Stimulated activated naive B cell treated with anti-CD40 and anti-IgM and Interleukin-4, amounts not matched to agents 10 μg/mL and 1 μg/mL and 100 μg/mL, for 72 hours (primary cell): ENCODE data around the gene RANBP1.

ENCODE experiments used
- ATAC-seq, 2 donors: fragments of 150-1000 bp; cut with Tn5 transposase; replicated peaks; 2 replicates each; pipeline ENCODE4 v1.10.0; 2021; ENCODE audit warnings: moderate library complexity in 1 of 2
- DNase-seq: peaks from one replicate; pipeline ENCODE4 v3.0.0; 2021
- H3K27ac Mint-ChIP-seq: one replicate; pipeline ENCODE4 v1.8.0; 2022; ENCODE audit warnings: mild to moderate bottlenecking, mixed read lengths
- H3K27me3 Mint-ChIP-seq, 2 donors: one replicate each; pipeline ENCODE4 v1.8.0; 2022; ENCODE audit warnings: mixed read lengths in 2 of 2
- H3K36me3 Mint-ChIP-seq, 2 donors: one replicate each; pipeline ENCODE4 v1.8.0; 2022; ENCODE audit warnings: mixed read lengths in 2 of 2, mild to moderate bottlenecking in 1 of 2
- H3K4me1 Mint-ChIP-seq, 2 donors: one replicate each; pipeline ENCODE4 v1.8.0; 2022; ENCODE audit warnings: mixed read lengths in 2 of 2, mild to moderate bottlenecking in 1 of 2
- H3K4me3 Mint-ChIP-seq, 2 donors: one replicate each; pipeline ENCODE4 v1.8.0; 2022; ENCODE audit warnings: mild to moderate bottlenecking in 2 of 2, mixed read lengths in 2 of 2, moderate library complexity in 1 of 2
- H3K9me3 Mint-ChIP-seq, 2 donors: one replicate each; pipeline ENCODE4 v1.8.0; 2022; ENCODE audit warnings: mixed read lengths in 2 of 2, mild to moderate bottlenecking in 1 of 2

The RANBP1 gene

DNA sequence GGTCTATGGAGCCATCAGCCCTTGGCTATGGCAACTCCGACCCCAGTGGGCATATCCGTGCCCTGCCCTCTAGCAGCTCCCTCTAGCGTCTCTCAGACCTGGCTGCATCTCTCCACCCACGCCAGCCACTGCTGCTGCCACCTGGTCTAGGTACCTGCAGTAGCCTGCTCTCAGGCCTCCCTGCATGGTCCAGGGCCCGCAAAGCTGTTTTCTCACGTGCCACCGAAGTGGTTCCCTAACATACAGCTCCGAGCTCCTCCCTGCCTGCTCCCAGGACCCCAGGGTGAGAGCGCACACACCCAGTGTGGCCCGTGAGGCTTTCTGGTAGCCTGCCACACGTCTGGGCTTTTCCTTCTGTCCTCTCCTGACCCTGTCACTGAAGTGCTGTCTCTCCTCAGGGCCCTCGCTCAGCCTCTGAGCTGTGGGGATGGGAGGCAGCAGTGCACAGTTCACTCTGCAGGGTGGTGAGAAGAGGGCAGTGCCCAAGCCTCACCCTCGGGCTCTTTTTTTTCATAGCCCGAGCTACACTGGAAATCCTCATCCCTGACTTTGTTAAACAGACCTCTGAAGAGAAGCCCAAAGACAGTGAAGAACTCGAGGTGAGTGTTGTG is 21.6 kb upstream of the RANBP1 start:
- Mint-ChIP-seq H3K27me3 (no peaks in the 10 kb centered on the region), H3K4me3 (no peak overlapping the region), H3K9me3 (peaks cover 2 to 4% of the 10 kb centered on the region in 2 donors), H3K36me3 (peaks cover 59 to 80% of the 10 kb centered on the region in 2 donors), H3K4me1 (no peaks in the 10 kb centered on the region), H3K27ac (no peak overlapping the region)
- ATAC-seq (no peak), DNase-seq (no peak)

DNA sequence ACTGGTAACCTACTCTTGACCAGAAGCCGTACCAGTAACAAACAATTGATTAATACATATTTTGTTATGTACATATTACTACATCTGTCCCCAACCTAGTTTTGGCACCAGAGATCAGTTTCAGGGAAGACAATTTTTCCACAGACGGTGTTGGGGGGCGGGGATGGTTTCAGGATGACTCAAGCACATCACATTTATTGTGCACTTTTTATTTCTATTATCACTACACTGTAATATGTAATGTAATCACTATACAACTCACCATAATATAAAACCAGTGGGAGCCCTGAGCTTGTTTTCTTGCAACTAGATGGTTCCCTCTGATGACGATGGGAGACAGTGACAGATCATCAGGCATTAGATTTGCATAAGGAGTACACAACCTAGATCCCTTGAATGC is 20.4 kb upstream of the RANBP1 start:
- Mint-ChIP-seq H3K4me1 (no peaks in the 10 kb centered on the region), H3K9me3 (peaks cover 2 to 4% of the 10 kb centered on the region in 2 donors), H3K4me3 (no peak overlapping the region), H3K36me3 (peaks cover 57 to 79% of the 10 kb centered on the region in 2 donors), H3K27ac (no peak overlapping the region), H3K27me3 (no peaks in the 10 kb centered on the region)
- ATAC-seq = no peak
- DNase-seq = no peak

DNA sequence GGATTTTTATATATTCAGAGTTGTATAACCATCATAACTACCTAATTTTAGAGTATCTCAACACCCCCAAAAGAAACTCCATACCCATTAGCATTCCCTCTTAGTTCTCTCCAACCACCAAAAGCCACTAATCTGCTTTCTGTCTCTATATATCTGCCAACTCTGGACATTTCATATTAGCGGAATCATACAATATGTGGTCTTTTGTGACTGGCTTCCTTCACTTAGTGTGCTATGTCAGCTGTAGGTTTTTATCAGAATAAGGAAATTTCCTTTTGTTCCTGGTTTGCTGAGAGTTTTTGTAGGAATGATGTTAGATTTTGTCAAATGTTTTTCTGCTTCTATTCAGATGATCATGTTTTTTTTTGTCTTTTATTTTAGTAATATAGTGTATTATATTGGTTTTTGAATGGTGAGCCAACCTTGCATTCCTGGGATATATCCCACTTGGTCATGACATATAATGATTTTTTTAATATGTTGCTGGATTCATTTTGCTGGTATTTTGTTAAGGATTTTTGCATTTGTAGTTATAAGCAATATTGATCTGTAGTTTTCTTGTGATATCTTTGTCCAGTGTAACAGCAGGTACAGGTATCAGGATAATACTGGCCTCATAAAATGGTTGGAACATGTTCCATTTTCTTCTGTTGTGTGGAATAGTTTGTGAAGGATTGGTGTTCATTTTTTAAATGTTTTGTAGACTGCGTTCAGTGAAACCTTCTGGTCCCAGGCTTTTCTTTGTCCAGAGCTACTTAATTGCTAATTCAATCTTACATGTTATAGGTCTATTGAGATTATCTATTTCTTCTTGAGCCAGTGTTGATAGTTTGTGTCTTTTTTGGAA is 19.1 kb upstream of the RANBP1 start:
- Mint-ChIP-seq H3K4me3 (no peak overlapping the region), H3K27me3 (no peaks in the 10 kb centered on the region), H3K36me3 (peaks cover 48 to 78% of the 10 kb centered on the region in 2 donors), H3K27ac (no peak overlapping the region), H3K9me3 (peaks cover 2 to 4% of the 10 kb centered on the region in 2 donors), H3K4me1 (peaks cover 0 to 2% of the 10 kb centered on the region in 2 donors)
- DNase-seq (no peak), ATAC-seq (no peak)

GRCh38 chr22:20099099-20099711 is 16.7 kb upstream of the RANBP1 start:
- H3K27me3 Mint-ChIP-seq = no peaks in the 10 kb centered on the region
- no peak overlapping the region for H3K4me3 Mint-ChIP-seq
- H3K27ac Mint-ChIP-seq = no peak overlapping the region
- peaks cover 2 to 4% of the 10 kb centered on the region in 2 donors for H3K9me3 Mint-ChIP-seq
- ATAC-seq = no peak
- no peak for DNase-seq
- peaks cover 48 to 77% of the 10 kb centered on the region in 2 donors for H3K36me3 Mint-ChIP-seq
- H3K4me1 Mint-ChIP-seq = peaks cover 0 to 6% of the 10 kb centered on the region in 2 donors

DNA sequence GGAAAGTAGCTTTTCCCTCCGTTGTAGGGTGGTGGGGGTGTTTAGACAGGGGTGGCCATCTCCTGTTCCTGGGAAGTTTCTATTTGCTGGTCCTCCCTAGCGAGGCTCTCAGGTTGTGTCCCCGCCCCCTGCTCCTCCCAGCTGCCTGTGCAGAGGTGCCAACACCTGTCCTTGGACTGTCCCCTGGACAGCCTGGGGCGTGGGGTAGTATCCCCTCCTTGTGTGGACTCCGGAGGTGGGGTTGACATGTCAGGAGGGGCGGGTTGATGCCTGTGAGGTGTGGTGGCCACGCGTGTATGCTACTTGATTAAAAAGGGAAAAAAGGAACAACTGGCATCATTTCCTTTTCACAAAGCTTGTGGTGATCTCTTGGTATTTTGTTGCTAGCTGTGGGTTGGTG is 14.3 kb upstream of the RANBP1 start:
- H3K4me3 Mint-ChIP-seq = no peak overlapping the region
- peaks cover 0 to 6% of the 10 kb centered on the region in 2 donors for H3K4me1 Mint-ChIP-seq
- ATAC-seq (no peak), DNase-seq (no peak)
- H3K27me3 Mint-ChIP-seq = no peaks in the 10 kb centered on the region
- no peak overlapping the region for H3K27ac Mint-ChIP-seq
- H3K9me3 Mint-ChIP-seq = no peaks in the 10 kb centered on the region
- H3K36me3 Mint-ChIP-seq = peaks cover 39 to 72% of the 10 kb centered on the region in 2 donors

DNA sequence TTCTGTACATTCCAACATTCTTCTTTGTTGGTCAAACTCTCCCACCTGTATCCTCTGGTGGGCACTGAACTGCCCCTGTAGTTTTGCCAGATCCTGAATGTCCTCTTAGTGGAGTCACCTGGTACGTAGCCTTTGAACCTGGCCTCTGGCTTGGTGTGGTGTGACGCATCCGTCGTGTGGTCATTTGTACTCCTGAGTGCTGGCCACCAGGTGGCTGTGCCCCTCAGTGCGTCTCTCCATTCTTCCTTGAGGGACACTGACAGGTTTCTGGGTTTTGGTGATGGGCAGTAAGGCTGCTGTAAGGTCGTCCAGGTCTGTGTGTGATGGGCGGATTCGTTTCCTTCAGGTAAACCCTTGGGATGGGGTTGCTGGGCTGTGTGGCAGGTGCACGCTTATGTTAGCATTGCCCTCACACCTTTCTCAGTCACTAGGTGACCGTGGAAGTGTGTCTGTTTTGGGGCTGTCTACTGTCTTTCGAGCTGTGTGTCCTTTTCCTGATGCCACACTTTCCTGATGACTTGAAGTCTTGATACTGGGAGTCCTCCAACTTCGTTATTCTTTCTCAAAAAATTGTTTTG is 13.6 kb upstream of the RANBP1 start:
- DNase-seq = no peak
- H3K27me3 Mint-ChIP-seq = no peaks in the 10 kb centered on the region
- H3K4me1 Mint-ChIP-seq = peaks cover 0 to 6% of the 10 kb centered on the region in 2 donors
- H3K4me3 Mint-ChIP-seq = no peak overlapping the region
- H3K36me3 Mint-ChIP-seq = peaks cover 35 to 72% of the 10 kb centered on the region in 2 donors
- H3K27ac Mint-ChIP-seq = no peak overlapping the region
- no peak for ATAC-seq
- H3K9me3 Mint-ChIP-seq = no peaks in the 10 kb centered on the region

GRCh38 chr22:20105456-20106204 is 10.3 kb upstream of the RANBP1 start:
- H3K9me3 Mint-ChIP-seq = no peaks in the 10 kb centered on the region
- no peak overlapping the region for H3K27ac Mint-ChIP-seq

GRCh38 chr22:20106205-20106848 is 9.6 kb upstream of the RANBP1 start:
- Mint-ChIP-seq H3K4me3 (no peak overlapping the region), H3K4me1 (peaks cover 15 to 17% of the 10 kb centered on the region in 2 donors), H3K27ac (no peak overlapping the region), H3K9me3 (no peaks in the 10 kb centered on the region), H3K36me3 (peaks cover 27 to 60% of the 10 kb centered on the region in 2 donors), H3K27me3 (no peaks in the 10 kb centered on the region)
- DNase-seq (no peak), ATAC-seq (no peak)

More at GRCh38 chr22:20105456-20106204, 10.3 kb upstream of the RANBP1 start:
- Mint-ChIP-seq H3K36me3 (peaks cover 26 to 67% of the 10 kb centered on the region in 2 donors), H3K4me1 (peaks cover 8 to 11% of the 10 kb centered on the region in 2 donors), H3K27me3 (no peaks in the 10 kb centered on the region), H3K4me3 (no peak overlapping the region)
- ATAC-seq = no peak
- no peak for DNase-seq

- Mint-ChIP-seq H3K27ac (peak overlapping the region; percentile 79), H3K27me3 (no peaks in the 10 kb centered on the region), H3K9me3 (no peaks in the 10 kb centered on the region), H3K4me3 (no peak overlapping the region), H3K36me3 (peaks cover 30 to 62% of the 10 kb centered on the region in 2 donors), H3K4me1 (peaks cover 18 to 20% of the 10 kb centered on the region in 2 donors)
- no peak for DNase-seq
- ATAC-seq = no peak
Measured at GRCh38 chr22:20106849-20107237, 9.1 kb upstream of the RANBP1 start.

- no peaks in the 10 kb centered on the region for H3K27me3 Mint-ChIP-seq
- ATAC-seq (no peak), DNase-seq (no peak)
- H3K4me1 Mint-ChIP-seq = peaks cover 21 to 26% of the 10 kb centered on the region in 2 donors
- H3K27ac Mint-ChIP-seq = peak overlapping the region; percentile 81
- no peaks in the 10 kb centered on the region for H3K9me3 Mint-ChIP-seq
- no peak overlapping the region for H3K4me3 Mint-ChIP-seq
- H3K36me3 Mint-ChIP-seq = peaks cover 32 to 60% of the 10 kb centered on the region in 2 donors
Measured at GRCh38 chr22:20107471-20107901, 8.4 kb upstream of the RANBP1 start.

DNA sequence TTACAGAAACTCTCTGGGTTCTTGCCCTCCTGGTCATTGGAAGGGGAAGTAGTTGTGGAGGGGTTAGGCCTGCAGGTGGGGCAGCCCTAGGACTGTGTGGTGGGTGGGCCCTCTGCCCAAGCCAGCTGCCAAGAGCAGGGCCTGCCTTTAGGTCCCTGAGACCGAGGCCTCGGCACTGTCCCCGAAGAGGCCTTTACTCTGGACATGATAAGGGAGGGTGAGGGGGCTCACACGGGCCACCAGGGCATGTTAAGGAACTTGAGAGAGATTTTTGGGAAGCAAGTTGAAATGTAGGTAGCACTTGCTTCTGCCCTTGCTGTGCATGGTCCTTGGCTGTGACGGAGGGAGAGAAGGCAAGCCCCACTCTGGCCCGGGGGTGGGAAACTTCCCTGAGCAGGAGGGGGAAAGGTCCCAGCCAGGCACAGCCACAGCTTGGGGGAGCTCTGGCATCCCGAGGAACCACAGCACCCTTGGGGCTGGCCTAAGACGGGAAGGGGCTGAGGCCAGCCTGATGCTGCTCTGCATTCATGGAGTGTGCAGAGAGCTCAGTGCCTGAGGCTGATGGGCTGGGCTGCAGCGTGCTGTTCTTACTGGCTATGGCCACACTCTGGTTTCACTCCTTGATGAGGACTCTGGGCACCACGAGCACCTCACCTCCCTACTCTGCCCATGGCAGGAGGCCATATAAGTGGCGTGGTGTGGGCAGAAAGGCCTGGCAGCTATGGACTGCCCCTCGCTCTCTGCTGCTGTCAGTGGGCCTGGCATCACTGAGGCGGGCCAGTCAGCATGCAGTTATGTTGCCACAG is 7.8 kb upstream of the RANBP1 start:
- no peaks in the 10 kb centered on the region for H3K9me3 Mint-ChIP-seq
- no peak for DNase-seq
- H3K36me3 Mint-ChIP-seq = peaks cover 25 to 56% of the 10 kb centered on the region in 2 donors
- ATAC-seq = no peak
- H3K4me1 Mint-ChIP-seq = peaks cover 22 to 33% of the 10 kb centered on the region in 2 donors
- H3K27ac Mint-ChIP-seq = peak overlapping the region; percentile 83
- no peak overlapping the region for H3K4me3 Mint-ChIP-seq
- no peaks in the 10 kb centered on the region for H3K27me3 Mint-ChIP-seq

DNA sequence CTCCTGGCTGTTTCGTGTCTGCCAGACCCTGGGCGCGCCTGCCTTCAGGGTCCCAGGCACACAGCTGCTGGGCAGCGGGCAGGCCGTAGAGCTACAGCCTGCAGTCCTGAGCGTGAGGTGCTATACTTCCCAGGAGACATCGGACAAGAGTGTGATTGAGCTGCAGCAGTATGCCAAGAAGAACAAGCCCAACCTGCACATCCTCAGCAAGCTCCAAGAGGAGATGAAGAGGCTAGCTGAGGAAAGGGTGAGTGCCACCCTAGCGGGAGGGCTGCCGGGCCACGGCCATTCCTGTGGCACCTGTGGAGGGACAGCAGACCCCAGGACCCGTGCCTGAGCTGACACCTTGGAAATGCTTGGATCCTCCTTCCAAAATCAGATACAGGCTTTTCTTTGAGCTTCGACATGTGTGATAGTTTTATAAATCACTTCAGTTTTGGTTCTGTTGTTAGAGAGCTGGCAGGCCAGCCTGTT is 7.1 kb upstream of the RANBP1 start:
- peaks cover 22 to 39% of the 10 kb centered on the region in 2 donors for H3K4me1 Mint-ChIP-seq
- H3K36me3 Mint-ChIP-seq = peaks cover 26 to 51% of the 10 kb centered on the region in 2 donors
- H3K27ac Mint-ChIP-seq = peak overlapping the region; percentile 83
- H3K4me3 Mint-ChIP-seq = no peak overlapping the region
- no peaks in the 10 kb centered on the region for H3K9me3 Mint-ChIP-seq
- no peak for DNase-seq
- no peak for ATAC-seq
- H3K27me3 Mint-ChIP-seq = no peaks in the 10 kb centered on the region
